Trophoblast cell (in vitro differentiated cells and primary cell): Measurements from ENCODE around the gene SNX19.

Source experiments
- DNase-seq, 2 donors: peaks; one replicate each; pipeline ENCODE4 v3.0.0-alpha.2; 2016
- H2AFZ ChIP-seq: 2 replicates; pipeline ENCODE4 v1.6.1; 2013; ENCODE audit warnings: low read length, moderate library complexity, mild to moderate bottlenecking; ENCODE audit not compliant: insufficient read depth, poor library complexity
- H2AK5ac ChIP-seq: 2 replicates; pipeline ENCODE4 v1.6.1; 2013; ENCODE audit warnings: mild to moderate bottlenecking, low read length
- H2BK120ac ChIP-seq: 2 replicates; pipeline ENCODE4 v1.6.1; 2013; ENCODE audit warnings: low read length, mild to moderate bottlenecking, moderate library complexity; ENCODE audit not compliant: insufficient read depth, poor library complexity
- H2BK12ac ChIP-seq: 2 replicates; pipeline ENCODE4 v1.6.1; 2013; ENCODE audit warnings: mild to moderate bottlenecking, low read length, moderate library complexity
- H2BK5ac ChIP-seq: 2 replicates; pipeline ENCODE4 v1.6.1; 2013; ENCODE audit warnings: low read length, low read depth, moderate library complexity, mild to moderate bottlenecking; ENCODE audit not compliant: poor library complexity
- H3K14ac ChIP-seq: 2 replicates; pipeline ENCODE4 v1.6.1; 2013; ENCODE audit warnings: mild to moderate bottlenecking, low read length
- H3K18ac ChIP-seq: 2 replicates; pipeline ENCODE4 v1.6.1; 2013; ENCODE audit warnings: mild to moderate bottlenecking, low read length
- H3K23ac ChIP-seq: 2 replicates; pipeline ENCODE4 v1.6.1; 2013; ENCODE audit warnings: low read length
- H3K27ac ChIP-seq: 2 replicates; pipeline ENCODE4 v1.5.1; 2013; ENCODE audit warnings: low read depth, mild to moderate bottlenecking, inconsistent platforms, low read length, moderate library complexity
- H3K27me3 ChIP-seq: 2 replicates; pipeline ENCODE4 v1.6.1; 2013; ENCODE audit warnings: inconsistent platforms, mild to moderate bottlenecking, low read length, moderate library complexity; ENCODE audit not compliant: insufficient read depth
- H3K36me3 ChIP-seq, 2 experiments: 1 replicate in 1 of 2; 2 replicates in 1 of 2; pipeline ENCODE4 v1.6.1; 2013; ENCODE audit warnings: low read length in 2 of 2, mild to moderate bottlenecking in 2 of 2, moderate library complexity in 1 of 2; ENCODE audit not compliant: insufficient read depth in 2 of 2, control insufficient read depth in 1 of 2
- H3K4ac ChIP-seq: 2 replicates; pipeline ENCODE4 v1.6.1; 2013; ENCODE audit warnings: low read depth, mild to moderate bottlenecking, low read length, moderate library complexity
- H3K4me1 ChIP-seq, 2 experiments: 1 replicate in 1 of 2; 2 replicates in 1 of 2; pipeline ENCODE4 v1.6.1; 2013; ENCODE audit warnings: low read length in 2 of 2, mild to moderate bottlenecking in 2 of 2, moderate library complexity in 1 of 2; ENCODE audit not compliant: insufficient read depth in 2 of 2, control insufficient read depth in 1 of 2
- H3K4me2 ChIP-seq: 2 replicates; pipeline ENCODE4 v1.6.1; 2013; ENCODE audit warnings: inconsistent platforms, mild to moderate bottlenecking, low read length, moderate library complexity
- H3K4me3 ChIP-seq: 2 replicates; pipeline ENCODE4 v1.5.1; 2013; ENCODE audit warnings: mild to moderate bottlenecking, low read depth, low read length, inconsistent platforms
- H3K79me1 ChIP-seq: one replicate; pipeline ENCODE4 v1.6.1; 2013; ENCODE audit warnings: low read length
- H3K79me2 ChIP-seq: 2 replicates; pipeline ENCODE4 v1.6.1; 2013; ENCODE audit warnings: low read length, mild to moderate bottlenecking; ENCODE audit not compliant: control insufficient read depth, insufficient read depth, poor library complexity
- H3K9ac ChIP-seq: 2 replicates; pipeline ENCODE4 v1.6.1; 2013; ENCODE audit warnings: mild to moderate bottlenecking, low read length
- H3K9me3 ChIP-seq: 2 replicates; pipeline ENCODE4 v1.6.1; 2013; ENCODE audit warnings: low read depth, mild to moderate bottlenecking, control low read depth, inconsistent platforms, low read length; ENCODE audit not compliant: insufficient read depth
- H4K12ac ChIP-seq: 2 replicates; pipeline ENCODE4 v1.6.1; 2013; ENCODE audit warnings: low read depth, mild to moderate bottlenecking, low read length, moderate library complexity
- H4K8ac ChIP-seq: 2 replicates; pipeline ENCODE4 v1.6.1; 2013; ENCODE audit warnings: low read depth, mild to moderate bottlenecking, low read length, moderate library complexity
- H4K91ac ChIP-seq: one replicate; pipeline ENCODE4 v1.6.1; 2013; ENCODE audit warnings: low read depth, mild to moderate bottlenecking, low read length, moderate library complexity
- WGBS: extraction: QIAGEN DNeasy Blood & Tissue Kit; methylation state at CpG from one replicate; pipeline ENCODE4 v1.1.7; 2013; ENCODE audit warnings: missing lambda C conversion rate; ENCODE audit not compliant: insufficient read length, insufficient coverage; ENCODE audit errors: extremely low coverage; 5-methylcytosine and 5-hydroxymethylcytosine counted together

SNX19 gene

DNA sequence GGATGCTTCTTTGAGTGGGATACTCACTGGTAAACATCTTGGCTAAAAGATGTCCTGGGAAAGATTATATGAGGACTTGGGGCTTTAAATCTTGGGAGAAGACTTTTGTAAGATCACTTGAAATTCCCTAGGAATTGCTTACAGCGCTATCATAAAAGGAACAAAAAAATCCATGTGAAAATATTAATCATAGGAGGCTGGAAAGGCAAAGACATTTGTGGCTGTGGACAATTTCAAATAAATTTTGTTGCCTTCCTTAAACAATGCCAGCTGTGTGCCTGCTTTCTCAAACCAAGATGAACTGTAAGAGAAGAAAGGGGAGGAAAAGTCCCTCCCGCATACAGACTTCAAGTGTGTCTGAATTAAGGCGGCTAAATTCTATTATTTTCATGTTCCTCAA, 75.6 kb downstream of the SNX19 start:
- WGBS, result no CpG with 5 or more reads among the region's 3 CpGs
- H3K4me1 ChIP-seq, result no peaks in the 10 kb centered on the region
- H3K4me2 ChIP-seq, result no peak overlapping the region
- H3K4ac ChIP-seq, result no peak overlapping the region
- no peak overlapping the region for H2AK5ac ChIP-seq
- no peaks in the 10 kb centered on the region for H3K79me2 ChIP-seq
- no peak overlapping the region for H2AFZ ChIP-seq
- no peak overlapping the region for H4K8ac ChIP-seq
- no peak overlapping the region for H3K9ac ChIP-seq
- no peak overlapping the region for H3K23ac ChIP-seq
- no peaks in the 10 kb centered on the region for H3K27me3 ChIP-seq
- no peak overlapping the region for H2BK12ac ChIP-seq
- H3K4me3 ChIP-seq, result no peak overlapping the region
- no peak overlapping the region for H3K14ac ChIP-seq
- no peaks in the 10 kb centered on the region for H3K36me3 ChIP-seq
- H3K9me3 ChIP-seq, result no peaks in the 10 kb centered on the region
- no peak overlapping the region for H3K18ac ChIP-seq
- no peak overlapping the region for H2BK5ac ChIP-seq
- no peak overlapping the region for H4K12ac ChIP-seq
- H3K27ac ChIP-seq, result no peak overlapping the region
- no peak overlapping the region for H4K91ac ChIP-seq
- DNase-seq, result no peak
- no peak overlapping the region for H2BK120ac ChIP-seq
- no peaks in the 10 kb centered on the region for H3K79me1 ChIP-seq

DNA sequence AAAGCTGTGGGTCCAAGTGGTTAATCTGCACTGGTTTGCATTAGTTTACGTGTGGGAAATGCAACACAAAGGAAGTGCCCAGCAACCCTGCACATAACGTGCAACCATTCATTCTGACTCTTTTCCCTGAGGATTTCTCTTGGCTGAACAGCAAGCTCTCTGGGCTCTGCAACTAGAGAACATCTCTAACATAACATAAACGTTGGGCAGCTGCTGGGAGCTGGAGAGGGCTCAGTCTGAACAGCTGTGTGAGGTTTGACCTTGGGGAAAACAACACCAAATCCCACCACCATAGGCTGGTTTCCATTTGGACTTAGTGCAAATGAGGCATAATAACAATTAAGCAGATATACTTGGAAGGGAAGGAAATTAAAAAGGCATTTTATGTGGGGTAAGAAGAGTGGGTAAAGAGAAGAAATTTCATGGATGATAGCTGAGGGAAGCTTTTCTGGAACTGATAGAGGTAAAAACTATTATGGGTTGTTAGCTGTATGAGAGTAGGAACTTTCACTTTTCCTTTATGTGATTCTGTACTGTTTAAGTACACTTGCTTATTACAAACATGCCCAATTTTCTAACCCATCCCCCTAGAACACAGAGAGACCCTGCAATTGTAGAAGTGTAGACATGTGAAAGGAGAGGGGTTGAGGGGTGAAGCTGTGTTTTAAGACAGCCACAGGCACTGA, 76.2 kb downstream of the SNX19 start:
- Histone ChIP-seq H3K4me3 (no peak overlapping the region), H2BK5ac (no peak overlapping the region), H3K4ac (no peak overlapping the region), H3K9ac (no peak overlapping the region), H3K23ac (no peak overlapping the region), H2BK12ac (no peak overlapping the region), H3K79me2 (no peaks in the 10 kb centered on the region), H3K4me2 (no peak overlapping the region), H3K4me1 (no peaks in the 10 kb centered on the region), H3K18ac (no peak overlapping the region), H4K12ac (no peak overlapping the region), H3K14ac (no peak overlapping the region), H2AFZ (no peak overlapping the region), H4K91ac (no peak overlapping the region), H3K9me3 (no peaks in the 10 kb centered on the region), H3K79me1 (no peaks in the 10 kb centered on the region), H2BK120ac (no peak overlapping the region), H3K27ac (no peak overlapping the region), H3K27me3 (no peaks in the 10 kb centered on the region), H4K8ac (no peak overlapping the region), H3K36me3 (no peaks in the 10 kb centered on the region), H2AK5ac (no peak overlapping the region)
- no peak for DNase-seq
- no CpG with 5 or more reads among the region's 3 CpGs for WGBS

DNA sequence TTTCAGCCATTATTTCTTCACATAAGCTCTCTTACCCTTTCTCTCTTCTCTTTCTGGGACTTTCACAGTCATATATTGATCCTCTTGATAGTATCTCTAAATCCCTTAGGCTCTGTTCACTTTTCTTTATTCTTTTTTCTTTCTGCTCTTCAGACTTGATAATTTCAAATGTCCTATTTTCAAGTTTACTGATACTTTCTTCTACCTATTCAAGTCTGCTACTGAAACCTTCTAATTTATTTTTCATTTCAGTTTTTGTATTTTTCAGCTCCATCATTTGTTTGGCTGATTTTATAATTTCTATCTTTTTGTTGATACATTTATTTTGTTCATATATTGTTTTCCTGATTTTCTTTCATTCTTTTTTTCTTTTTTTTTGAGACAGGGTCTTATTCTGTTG, 79.1 kb downstream of the SNX19 start:
- Histone ChIP-seq H2BK120ac (no peak overlapping the region), H2AFZ (no peak overlapping the region), H2AK5ac (no peak overlapping the region), H3K9ac (no peak overlapping the region), H2BK5ac (no peak overlapping the region), H4K8ac (no peak overlapping the region), H3K36me3 (no peaks in the 10 kb centered on the region), H3K79me1 (no peaks in the 10 kb centered on the region), H3K4me1 (no peaks in the 10 kb centered on the region), H3K4me3 (no peak overlapping the region), H2BK12ac (no peak overlapping the region), H4K12ac (no peak overlapping the region), H3K4me2 (no peak overlapping the region), H4K91ac (no peak overlapping the region), H3K18ac (no peak overlapping the region), H3K4ac (no peak overlapping the region), H3K79me2 (no peaks in the 10 kb centered on the region), H3K27me3 (peaks cover 3% of the 10 kb centered on the region), H3K9me3 (no peaks in the 10 kb centered on the region), H3K23ac (no peak overlapping the region), H3K14ac (no peak overlapping the region), H3K27ac (no peak overlapping the region)
- no peak for DNase-seq

DNA sequence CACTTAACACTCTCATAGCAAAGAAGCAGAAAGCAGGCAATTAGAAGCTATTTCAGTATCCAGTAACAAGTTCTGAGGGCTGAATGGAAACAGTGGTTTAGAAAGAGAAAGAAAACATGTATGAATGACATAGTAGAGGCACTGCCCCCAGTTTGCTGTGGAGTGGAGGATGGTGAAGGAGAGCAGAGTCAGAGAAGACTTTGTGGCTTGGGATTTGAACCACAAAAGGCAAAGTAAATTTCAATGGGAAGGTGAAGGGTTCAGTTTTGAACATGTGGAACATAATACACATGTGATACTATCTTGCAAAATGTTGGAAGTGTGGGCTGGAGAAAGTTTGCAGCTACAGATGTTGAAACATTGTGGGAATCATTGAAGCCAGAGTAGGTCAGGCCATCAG, 81.4 kb downstream of the SNX19 start:
- Histone ChIP-seq H3K79me2 (no peaks in the 10 kb centered on the region), H3K4me3 (no peak overlapping the region), H3K36me3 (no peaks in the 10 kb centered on the region), H3K23ac (no peak overlapping the region), H3K9ac (no peak overlapping the region), H3K14ac (no peak overlapping the region), H2BK12ac (no peak overlapping the region), H3K4me1 (no peaks in the 10 kb centered on the region), H3K27ac (no peak overlapping the region), H3K4me2 (no peak overlapping the region), H4K8ac (no peak overlapping the region), H2AK5ac (no peak overlapping the region), H3K4ac (no peak overlapping the region), H3K79me1 (no peaks in the 10 kb centered on the region), H3K18ac (no peak overlapping the region), H2BK120ac (no peak overlapping the region), H3K27me3 (peaks cover 3% of the 10 kb centered on the region), H2AFZ (no peak overlapping the region), H3K9me3 (no peaks in the 10 kb centered on the region), H2BK5ac (no peak overlapping the region), H4K91ac (no peak overlapping the region), H4K12ac (no peak overlapping the region)
- no peak for DNase-seq
